Esophagus squamous epithelium (tissue), 5 donors: ENCODE results near the gene SIGLECL1. TPM values are rescaled to one million over a fixed set of nuclear protein-coding genes. Genes with fewer than 3 reads are reported as not detected.
A peak's percentile ranks its signal among the peaks of the same experiment; 100 is the strongest.
"Not testable (repeated sequence)": the region's sequence is repeated elsewhere in the genome, so short reads cannot be mapped to it uniquely, and the experiment has no call there.

Experiments
- DNase-seq: peaks from one replicate; lab custom pipeline; 2025; lab: John Stamatoyannopoulos, UW
- H3K27ac ChIP-seq, 4 donors: fragments of 200-600 bp; sonication (generic); one replicate each; pipeline ENCODE4 v1.5.1; 2016 to 2019; ENCODE audit warnings: mild to moderate bottlenecking in 1 of 4
- H3K27me3 ChIP-seq, 4 donors: fragments of 200-600 bp; sonication (generic); 1 replicate in 3 of 4; 2 replicates in 1 of 4; pipeline versions ENCODE4 v1.5.1 to v1.6.0; 2017 to 2021; ENCODE audit warnings: antibody characterized with exemption in 1 of 4
- H3K36me3 ChIP-seq, 3 donors: fragments of 200-600 bp; sonication (generic); one replicate each; pipeline ENCODE4 v1.5.1; 2016 to 2019
- H3K4me1 ChIP-seq, 3 donors: fragments of 200-600 bp; sonication (generic); one replicate each; pipeline ENCODE4 v1.5.1; 2017 to 2019
- H3K4me3 ChIP-seq, 4 donors: fragments of 200-600 bp; sonication (generic); 1 replicate in 3 of 4; 2 replicates in 1 of 4; pipeline ENCODE4 v1.5.1; 2016 to 2019; ENCODE audit warnings: mild to moderate bottlenecking in 2 of 4, moderate library complexity in 1 of 4
- H3K9me3 ChIP-seq, 3 donors: fragments of 200-600 bp; sonication (generic); one replicate each; pipeline ENCODE4 v1.5.1; 2016 to 2019
- POLR2A ChIP-seq, 4 donors: fragments of 450-650 bp; IDR thresholded peaks; one replicate each; pipeline ENCODE4 v1.6.1; 2017; ENCODE audit warnings: antibody characterized with exemption in 4 of 4, mild to moderate bottlenecking in 4 of 4, moderate library complexity in 3 of 4
- WGBS, 2 donors: methylation state at CpG; one replicate each; pipeline ENCODE4 v1.1.5; 2018; 5-methylcytosine and 5-hydroxymethylcytosine counted together
- intact Hi-C: fragments of 100-400 bp; cut with DNase I; formaldehyde crosslinking; loops from one replicate; pipeline ENCODE4 v1.15.0; 2022
- total RNA-seq, 4 donors: library from RNA; depleted of rRNA; stranded (reverse); fragments of >200 nt; gene quantifications; one replicate each; pipeline ENCODE4 v1.1.0, GENCODE V29; 2016
- TF ChIP-seq, protein P1 (sequence below), 6 experiments: fragments of 450-650 bp in 4 of 6; fragments of 200-600 bp in 2 of 6; sonication (generic) in 2 of 6; IDR thresholded peaks; one replicate each; pipeline ENCODE4 v1.5.1; 2016 to 2019; ENCODE audit warnings: antibody characterized with exemption in 6 of 6, mild to moderate bottlenecking in 4 of 6, moderate library complexity in 4 of 6
- donor health status: DM: yes; HTN: yes; CAD: no.

Gene SIGLECL1
- total RNA-seq, 4 donors from 2014 or later: not detected

DNA sequence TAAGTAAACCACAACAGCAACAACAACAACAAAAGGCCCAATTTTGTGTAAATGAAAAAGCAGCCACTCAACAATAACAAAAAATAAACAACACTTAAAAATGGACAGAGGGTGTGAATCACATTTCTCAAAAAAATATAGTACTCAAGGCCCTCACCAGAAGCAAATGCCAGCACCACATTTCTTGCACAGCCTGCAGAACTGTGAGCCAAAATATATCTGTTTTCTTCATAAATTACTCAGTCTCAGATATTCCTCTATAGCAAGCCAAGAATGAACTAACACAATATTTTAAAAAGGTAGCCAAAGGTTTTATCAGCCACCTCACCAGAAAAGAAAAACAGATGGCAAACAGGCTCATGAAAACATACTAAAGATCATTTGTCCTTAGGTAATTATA is 29.9 kb upstream of the SIGLECL1 start:
- no peak for TF ChIP-seq POLR2A (IDR thresholded peaks at IDR 0.05)
- TF ChIP-seq, protein P1, sequence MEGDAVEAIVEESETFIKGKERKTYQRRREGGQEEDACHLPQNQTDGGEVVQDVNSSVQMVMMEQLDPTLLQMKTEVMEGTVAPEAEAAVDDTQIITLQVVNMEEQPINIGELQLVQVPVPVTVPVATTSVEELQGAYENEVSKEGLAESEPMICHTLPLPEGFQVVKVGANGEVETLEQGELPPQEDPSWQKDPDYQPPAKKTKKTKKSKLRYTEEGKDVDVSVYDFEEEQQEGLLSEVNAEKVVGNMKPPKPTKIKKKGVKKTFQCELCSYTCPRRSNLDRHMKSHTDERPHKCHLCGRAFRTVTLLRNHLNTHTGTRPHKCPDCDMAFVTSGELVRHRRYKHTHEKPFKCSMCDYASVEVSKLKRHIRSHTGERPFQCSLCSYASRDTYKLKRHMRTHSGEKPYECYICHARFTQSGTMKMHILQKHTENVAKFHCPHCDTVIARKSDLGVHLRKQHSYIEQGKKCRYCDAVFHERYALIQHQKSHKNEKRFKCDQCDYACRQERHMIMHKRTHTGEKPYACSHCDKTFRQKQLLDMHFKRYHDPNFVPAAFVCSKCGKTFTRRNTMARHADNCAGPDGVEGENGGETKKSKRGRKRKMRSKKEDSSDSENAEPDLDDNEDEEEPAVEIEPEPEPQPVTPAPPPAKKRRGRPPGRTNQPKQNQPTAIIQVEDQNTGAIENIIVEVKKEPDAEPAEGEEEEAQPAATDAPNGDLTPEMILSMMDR (IDR thresholded peaks at IDR 0.05): no peak
- Histone ChIP-seq H3K4me3 (no peak overlapping the region), H3K27me3 (peaks cover 0 to 24% (median 0%) of the 10 kb centered on the region in 4 donors), H3K4me1 (no peaks in the 10 kb centered on the region), H3K36me3 (no peaks in the 10 kb centered on the region), H3K27ac (no peak overlapping the region), H3K9me3 (no peaks in the 10 kb centered on the region)
- no peak for DNase-seq
- intact Hi-C loops: no loop called here

DNA sequence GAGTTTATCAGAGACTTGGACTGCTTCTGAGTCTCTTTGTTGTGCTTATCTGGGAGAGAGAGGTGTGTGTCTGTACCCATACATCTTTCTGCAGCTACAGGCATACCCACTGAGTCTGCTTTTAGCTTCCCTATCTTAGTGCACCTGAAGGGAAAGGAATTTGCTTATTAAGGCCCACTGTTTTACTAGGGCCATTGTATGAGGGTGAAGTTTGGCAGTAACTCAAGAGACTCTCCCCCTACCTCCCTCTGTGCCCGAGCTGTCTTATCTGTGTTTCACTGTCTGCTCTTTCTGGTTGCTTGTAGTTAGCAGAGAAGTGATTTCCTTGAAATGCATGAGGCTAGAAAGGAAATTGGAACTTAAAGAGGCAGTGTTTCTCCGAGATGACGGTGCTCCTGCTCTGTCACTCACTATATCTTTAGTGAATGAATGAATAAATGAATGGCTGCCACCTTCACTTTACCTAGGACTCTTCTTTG is 26.7 kb upstream of the SIGLECL1 start:
- no peaks in the 10 kb centered on the region for H3K9me3 ChIP-seq
- H3K27me3 ChIP-seq: peaks cover 0 to 24% (median 0%) of the 10 kb centered on the region in 4 donors
- no peak overlapping the region for H3K27ac ChIP-seq
- WGBS, 2 donors: 49 to 57% methylated on average over 3 of the region's 3 CpGs
- intact Hi-C loops: no loop called here
- H3K4me3 ChIP-seq: no peak overlapping the region
- no peak for DNase-seq
- TF ChIP-seq POLR2A (IDR thresholded peaks at IDR 0.05): no peak
- TF ChIP-seq, protein P1 (IDR thresholded peaks at IDR 0.05): no peak
- no peaks in the 10 kb centered on the region for H3K4me1 ChIP-seq
- no peaks in the 10 kb centered on the region for H3K36me3 ChIP-seq

DNA sequence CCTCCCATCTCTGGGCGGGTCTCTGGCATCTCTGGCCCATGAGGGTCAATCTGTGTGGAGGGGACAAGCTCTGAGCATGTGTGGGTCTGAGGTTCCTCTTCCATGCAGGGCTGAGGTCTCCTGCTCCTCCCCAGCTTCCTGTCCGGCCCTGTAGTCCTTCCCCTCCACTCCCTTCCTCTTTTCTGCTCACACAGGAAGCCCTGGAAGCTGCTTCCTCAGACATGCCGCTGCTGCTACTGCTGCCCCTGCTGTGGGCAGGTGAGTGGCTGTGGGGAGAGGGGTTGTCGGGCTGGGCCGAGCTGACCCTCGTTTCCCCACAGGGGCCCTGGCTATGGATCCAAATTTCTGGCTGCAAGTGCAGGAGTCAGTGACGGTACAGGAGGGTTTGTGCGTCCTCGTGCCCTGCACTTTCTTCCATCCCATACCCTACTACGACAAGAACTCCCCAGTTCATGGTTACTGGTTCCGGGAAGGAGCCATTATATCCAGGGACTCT is 25.9 kb upstream of the SIGLECL1 start, which contains the start of gene CD33:
TSS of gene CD33 (plus strand) at position 183 of the 496 bp plus-strand sequence. CDS start at position 222, 39 bp downstream.
- DNase-seq, H3K9me3 ChIP-seq, H3K27ac ChIP-seq, intact Hi-C loops, H3K36me3 ChIP-seq, H3K4me1 ChIP-seq: not testable (repeated sequence)
- WGBS, 2 donors: 56 to 60% methylated on average over 1 to 4 of the region's 11 CpGs
- peaks cover 0 to 22% (median 0%) of the 10 kb centered on the region in 4 donors for H3K27me3 ChIP-seq
- peak within 1 kb of the TSS in 2 of 4 donors; percentile 25 to 41 for H3K4me3 ChIP-seq

GRCh38 chr19:51226067-51226466 is 24.8 kb upstream of the SIGLECL1 start:
- DNase-seq: no peak
- Histone ChIP-seq H3K4me3 (peak overlapping the region in 2 of 4 donors; percentile 25 to 41), H3K36me3 (no peaks in the 10 kb centered on the region), H3K9me3 (no peaks in the 10 kb centered on the region), H3K4me1 (no peaks in the 10 kb centered on the region), H3K27me3 (peaks cover 0 to 18% (median 0%) of the 10 kb centered on the region in 4 donors), H3K27ac (no peak overlapping the region)
- intact Hi-C loops: no loop called here
- TF ChIP-seq POLR2A (IDR thresholded peaks at IDR 0.05): no peak
- TF ChIP-seq, protein P1 (IDR thresholded peaks at IDR 0.05): no peak
- 9 to 42% methylated on average over 2 to 3 of the region's 3 CpGs for WGBS, 2 donors

GRCh38 chr19:51227326-51227725 is 23.6 kb upstream of the SIGLECL1 start:
- TF ChIP-seq, protein P1 (IDR thresholded peaks at IDR 0.05): no peak
- no peak for TF ChIP-seq POLR2A (IDR thresholded peaks at IDR 0.05)
- 30 to 53% methylated on average over 2 of the region's 2 CpGs for WGBS, 2 donors
- Histone ChIP-seq H3K9me3 (no peaks in the 10 kb centered on the region), H3K27me3 (peaks cover 0 to 21% (median 0%) of the 10 kb centered on the region in 4 donors), H3K4me1 (no peaks in the 10 kb centered on the region), H3K27ac (no peak overlapping the region), H3K36me3 (no peaks in the 10 kb centered on the region), H3K4me3 (no peak overlapping the region)
- no peak for DNase-seq
- intact Hi-C loops: no loop called here
